IMR-90 (cell line): ENCODE results near the gene GAL3ST1. TPM values are rescaled to one million over a fixed set of nuclear protein-coding genes. Genes with fewer than 3 reads are reported as not detected.

Experiments
- ATAC-seq: fragments of 200-7000 bp; cut with Tn5 transposase; 2 replicates; pipeline ENCODE4 v1.9.1; 2020; ENCODE audit warnings: low read depth, mild to moderate bottlenecking, moderate library complexity
- BruUV-seq: library from RNA; stranded (reverse); fragments of 400-500 nt; replicated peaks from 2 replicates; lab custom pipeline; 2021; lab: Mats Ljungman, UMichigan
- CTCF ChIA-PET: fragments of 300-600 bp; formaldehyde crosslinking; extraction: SDS; loops from one replicate; lab custom pipeline; 2021; ENCODE audit warnings: antibody characterized with exemption; lab: Yijun Ruan, JAX
- POLR2A ChIA-PET: fragments of 300-600 bp; sonication (Branson Sonifier 250); formaldehyde crosslinking; loops from one replicate; lab custom pipeline; 2022; ENCODE audit warnings: antibody characterized with exemption; ENCODE audit not compliant: unreplicated experiment; lab: Charles Lee
- DNase-seq: peaks from one replicate; pipeline ENCODE4 v3.0.0; 2013
- H2AFZ ChIP-seq: replicated peaks from 2 replicates; pipeline ENCODE3; 2013; ENCODE audit warnings: low read length, mild to moderate bottlenecking; ENCODE audit not compliant: poor library complexity
- H2AK5ac ChIP-seq: 2 replicates; pipeline ENCODE4 v1.6.1; 2013; ENCODE audit warnings: low read depth, low read length, inconsistent platforms
- H2AK9ac ChIP-seq: replicated peaks from 2 replicates; pipeline ENCODE3; 2013; ENCODE audit warnings: mild to moderate bottlenecking, low read depth, low read length, moderate library complexity; ENCODE audit not compliant: poor library complexity
- H2BK120ac ChIP-seq: 2 replicates; pipeline ENCODE4 v1.6.1; 2013; ENCODE audit warnings: low read depth, low read length, inconsistent platforms
- H2BK15ac ChIP-seq: 3 replicates; pipeline ENCODE4 v1.6.1; 2013; ENCODE audit warnings: low read depth, low read length, inconsistent platforms
- H2BK20ac ChIP-seq: 2 replicates; pipeline ENCODE4 v1.6.1; 2013; ENCODE audit warnings: low read depth, mild to moderate bottlenecking, inconsistent platforms, low read length, moderate library complexity
- H2BK5ac ChIP-seq: 2 replicates; pipeline ENCODE4 v1.6.1; 2013; ENCODE audit warnings: mild to moderate bottlenecking, low read depth, low read length, inconsistent platforms; ENCODE audit not compliant: poor library complexity, severe bottlenecking
- H3K14ac ChIP-seq: replicated peaks from 2 replicates; pipeline ENCODE4 v1.6.1; 2013; ENCODE audit warnings: low read depth, low read length, inconsistent platforms
- H3K18ac ChIP-seq: 2 replicates; pipeline ENCODE4 v1.6.1; 2013; ENCODE audit warnings: low read depth, low read length, control low read depth
- H3K23ac ChIP-seq: 2 replicates; pipeline ENCODE4 v1.6.1; 2013; ENCODE audit warnings: low read depth, low read length, inconsistent platforms
- H3K27ac ChIP-seq: 2 replicates; pipeline ENCODE4 v1.5.1; 2013; ENCODE audit warnings: mild to moderate bottlenecking, control low read depth, low read length; ENCODE audit not compliant: insufficient read depth
- H3K27me3 ChIP-seq: 2 replicates; pipeline ENCODE4 v1.6.1; 2013; ENCODE audit warnings: low read length; ENCODE audit not compliant: control insufficient read depth, insufficient read depth
- H3K36me3 ChIP-seq: 2 replicates; pipeline ENCODE4 v1.6.1; 2013; ENCODE audit warnings: low read length, mixed read lengths; ENCODE audit not compliant: control insufficient read depth, insufficient read depth
- H3K4ac ChIP-seq: 2 replicates; pipeline ENCODE4 v1.6.1; 2013; ENCODE audit warnings: low read depth, low read length, inconsistent platforms
- H3K4me1 ChIP-seq: 2 replicates; pipeline ENCODE4 v1.6.1; 2013; ENCODE audit warnings: low read length, mixed read lengths; ENCODE audit not compliant: control insufficient read depth, insufficient read depth
- H3K4me2 ChIP-seq: 2 replicates; pipeline ENCODE4 v1.6.1; 2013; ENCODE audit warnings: low read depth, mild to moderate bottlenecking, control low read depth, low read length, moderate library complexity
- H3K4me3 ChIP-seq: 2 replicates; pipeline ENCODE4 v1.5.1; 2013; ENCODE audit warnings: low read depth, mild to moderate bottlenecking, control low read depth, low read length, moderate library complexity; ENCODE audit not compliant: insufficient read depth
- H3K56ac ChIP-seq: 2 replicates; pipeline ENCODE4 v1.6.1; 2013; ENCODE audit warnings: low read length, inconsistent platforms; ENCODE audit not compliant: insufficient read depth; ENCODE audit errors: extremely low read depth
- H3K79me1 ChIP-seq, 2 experiments: 2 replicates each; pipeline ENCODE4 v1.6.1; 2013; ENCODE audit warnings: low read length in 2 of 2, inconsistent platforms in 1 of 2, low read depth in 1 of 2
- H3K9ac ChIP-seq: 2 replicates; pipeline ENCODE4 v1.6.1; 2013; ENCODE audit warnings: low read depth, low read length, control low read depth
- H3K9me1 ChIP-seq: 2 replicates; pipeline ENCODE4 v1.6.1; 2013; ENCODE audit warnings: low read length, inconsistent platforms; ENCODE audit not compliant: insufficient read depth
- H3K9me3 ChIP-seq: 2 replicates; pipeline ENCODE4 v1.6.1; 2013; ENCODE audit warnings: low read length; ENCODE audit not compliant: control insufficient read depth, insufficient read depth
- H4K20me1 ChIP-seq: 2 replicates; pipeline ENCODE4 v1.6.1; 2013; ENCODE audit warnings: low read length, inconsistent platforms; ENCODE audit not compliant: insufficient read depth
- H4K5ac ChIP-seq: 2 replicates; pipeline ENCODE4 v1.6.1; 2013; ENCODE audit warnings: mild to moderate bottlenecking, low read depth, low read length, control low read depth
- H4K8ac ChIP-seq, 2 experiments: 2 replicates each; pipeline ENCODE4 v1.6.1; 2013; ENCODE audit warnings: low read depth in 2 of 2, low read length in 2 of 2, control low read depth in 1 of 2, inconsistent platforms in 1 of 2
- H4K91ac ChIP-seq: 2 replicates; pipeline ENCODE4 v1.6.1; 2013; ENCODE audit warnings: low read depth, low read length, inconsistent platforms; ENCODE audit not compliant: insufficient read depth
- MXI1 ChIP-seq: IDR thresholded peaks from 2 replicates; pipeline ENCODE4 v1.6.1; 2012; ENCODE audit warnings: low read depth, mild to moderate bottlenecking, low read length, moderate library complexity, borderline replicate concordance
- NFE2L2 ChIP-seq: fragments of 150-350 bp; IDR thresholded peaks from 2 replicates; pipeline ENCODE4 v1.6.1; 2016; ENCODE audit warnings: low read depth, mild to moderate bottlenecking, low read length
- POLR2A ChIP-seq: IDR thresholded peaks from 2 replicates; pipeline ENCODE4 v1.6.1; 2012; ENCODE audit warnings: mild to moderate bottlenecking, low read depth, low read length
- RAD21 ChIP-seq: IDR thresholded peaks from 2 replicates; pipeline ENCODE4 v1.6.1; 2012; ENCODE audit warnings: low read length, improper control_type of control experiment
- RCOR1 ChIP-seq: IDR thresholded peaks from 2 replicates; pipeline ENCODE4 v1.6.1; 2012; ENCODE audit warnings: mild to moderate bottlenecking, low read length, improper control_type of control experiment; ENCODE audit not compliant: insufficient replicate concordance
- RFX5 ChIP-seq: IDR thresholded peaks from 2 replicates; pipeline ENCODE4 v1.8.0; 2012; ENCODE audit warnings: low read depth, mild to moderate bottlenecking, low read length, moderate library complexity
- SMC3 ChIP-seq: fragments of 150-350 bp; IDR thresholded peaks from 2 replicates; pipeline ENCODE4 v1.6.1; 2016; ENCODE audit warnings: low read depth, mild to moderate bottlenecking, antibody characterized with exemption, low read length, moderate library complexity
- WGBS, 2 experiments: methylation state at CpG; one replicate each; pipeline versions ENCODE4 v1.1.5 to v1.1.7; 2013; ENCODE audit warnings: missing lambda C conversion rate in 2 of 2; ENCODE audit not compliant: insufficient read length in 1 of 2; ENCODE audit errors: extremely low coverage in 2 of 2; 5-methylcytosine and 5-hydroxymethylcytosine counted together
- dilution Hi-C: fragments of 300-500 bp; cut with HindIII; formaldehyde crosslinking; loops from one replicate; pipeline ENCODE4 v1.14.3; 2018; ENCODE audit warnings: low sequenced_read_pairs; ENCODE audit not compliant: unreplicated experiment
- in situ Hi-C: fragments of 300-500 bp; cut with MboI; formaldehyde crosslinking; loops from 3 replicates; pipeline ENCODE4 v1.14.3; 2019; ENCODE audit warnings: low sequenced_read_pairs, inconsistent platforms, mixed read lengths
- intact Hi-C: fragments of 100-400 bp; cut with micrococcal nuclease; formaldehyde crosslinking; loops from 2 replicates; pipeline ENCODE4 v1.10.0; 2022
- polyA plus RNA-seq, 3 experiments: library from polyadenylated mRNA; depleted of rRNA; stranded (reverse); fragments of >200 nt; gene quantifications; 2 replicates each; pipeline ENCODE4 v1.2.3, GENCODE V29; 2012; ENCODE audit warnings: low replicate concordance in 1 of 3
- total RNA-seq: library from RNA; depleted of rRNA; stranded (reverse); fragments of >200 nt; gene quantifications from 2 replicates; pipeline ENCODE4 v1.2.3, GENCODE V29; 2012

The GAL3ST1 gene
- total and polyA plus RNA-seq, 2 of the 4 experiments (the other 2 are of a cell fraction) = not detected

DNA sequence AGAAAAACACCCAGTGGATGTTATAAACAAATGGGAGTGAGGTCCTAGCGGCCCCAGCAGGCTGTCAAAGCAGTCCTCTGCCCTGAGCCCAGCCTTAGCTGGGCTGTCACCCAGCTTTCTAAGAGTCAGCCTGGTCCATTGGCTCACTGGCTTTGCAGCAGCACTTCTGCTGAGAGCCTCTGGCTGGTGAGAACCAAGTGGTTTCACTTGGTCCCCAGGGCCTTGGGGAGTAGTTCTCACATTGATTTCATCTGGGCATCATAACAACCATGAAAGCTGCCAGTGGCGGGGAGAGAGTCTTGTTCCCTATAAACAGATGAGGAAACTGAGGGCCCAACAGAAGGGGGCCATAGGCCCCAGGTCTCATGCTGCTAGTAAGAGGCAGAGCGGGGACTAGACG is 39.3 kb downstream of the GAL3ST1 start:
- H2AK5ac ChIP-seq = no peak overlapping the region
- ChIA-PET POLR2A (no interaction called here), CTCF (no interaction called here)
- no TSS peak for BruUV-seq
- H3K18ac ChIP-seq = no peak overlapping the region
- no peaks in the 10 kb centered on the region for H3K36me3 ChIP-seq
- no peak overlapping the region for H3K9ac ChIP-seq
- H4K20me1 ChIP-seq = no peaks in the 10 kb centered on the region
- no peak for ATAC-seq
- H3K9me3 ChIP-seq = no peaks in the 10 kb centered on the region
- H2BK20ac ChIP-seq = no peak overlapping the region
- H3K56ac ChIP-seq = no peak overlapping the region
- H2AFZ ChIP-seq = no peak overlapping the region
- no peak overlapping the region for H3K4ac ChIP-seq
- H3K4me3 ChIP-seq = no peak overlapping the region
- H4K91ac ChIP-seq = no peak overlapping the region
- H4K8ac ChIP-seq = no peak overlapping the region
- no peak overlapping the region for H3K23ac ChIP-seq
- TF ChIP-seq RAD21 = no peak
- TF ChIP-seq NFE2L2 = no peak
- TF ChIP-seq MXI1 = no peak
- no peak for TF ChIP-seq POLR2A
- TF ChIP-seq RCOR1 = no peak
- no peak for TF ChIP-seq SMC3
- no peak for TF ChIP-seq RFX5
- H3K27me3 ChIP-seq = peaks cover 15% of the 10 kb centered on the region
- no peaks in the 10 kb centered on the region for H3K79me1 ChIP-seq
- in situ Hi-C loops = no loop called here
- no peaks in the 10 kb centered on the region for H3K9me1 ChIP-seq
- H3K14ac ChIP-seq = no peak overlapping the region
- H3K4me1 ChIP-seq = no peaks in the 10 kb centered on the region
- no peak for DNase-seq
- H3K4me2 ChIP-seq = no peak overlapping the region
- WGBS, 2 experiments = 60% methylated on average over 1 of the region's 4 CpGs; no CpG with 5 or more reads in 1 of the 2 experiments
- dilution Hi-C loops = no loop called here
- H2BK15ac ChIP-seq = no peak overlapping the region
- no peak overlapping the region for H2BK5ac ChIP-seq
- H4K5ac ChIP-seq = no peak overlapping the region
- no peak overlapping the region for H3K27ac ChIP-seq
- H2BK120ac ChIP-seq = no peak overlapping the region
- no peak overlapping the region for H2AK9ac ChIP-seq
- intact Hi-C loops = no loop called here
